HEK293 (cell line): ENCODE results near the gene KIF18B.

Experiments
- CTCF ChIA-PET: fragments of 350-600 bp; formaldehyde crosslinking; extraction: SDS; loops from one replicate; lab custom pipeline; 2021; ENCODE audit warnings: antibody characterized with exemption; lab: Yijun Ruan, JAX
- POLR2A ChIA-PET: fragments of 300-600 bp; formaldehyde crosslinking; extraction: SDS; loops from one replicate; lab custom pipeline; 2020; ENCODE audit warnings: antibody characterized with exemption, inconsistent platforms; lab: Yijun Ruan, JAX
- H3K27ac ChIP-seq: fragments of 200-500 bp; sonication (Bioruptor generic); 2 replicates; pipeline ENCODE4 v1.5.1; 2014; ENCODE audit warnings: low read depth, low read length, control low read depth, inconsistent platforms; ENCODE audit errors: extremely low read depth
- H3K36me3 ChIP-seq, 2 experiments: fragments of 200-500 bp in 1 of 2; sonication (Bioruptor generic) in 1 of 2; 1 replicate in 1 of 2; 2 replicates in 1 of 2; pipeline ENCODE4 v1.5.1; 2014 to 2017; ENCODE audit warnings: inconsistent platforms in 2 of 2, low read length in 2 of 2; ENCODE audit not compliant: control insufficient read depth in 2 of 2, insufficient read depth in 1 of 2
- H3K4me1 ChIP-seq: fragments of 200-500 bp; sonication (Bioruptor generic); 2 replicates; pipeline ENCODE4 v1.5.1; 2014; ENCODE audit warnings: mild to moderate bottlenecking, low read length, inconsistent platforms; ENCODE audit not compliant: control insufficient read depth, insufficient read depth
- H3K4me3 ChIP-seq: 2 replicates; pipeline ENCODE4 v1.5.1; 2011; ENCODE audit warnings: low read depth, mild to moderate bottlenecking, control low read depth, low read length, moderate library complexity
- H3K9me3 ChIP-seq: fragments of 200-500 bp; sonication (Bioruptor generic); 2 replicates; pipeline ENCODE4 v1.5.1; 2014; ENCODE audit warnings: low read depth, low read length, inconsistent platforms; ENCODE audit not compliant: control insufficient read depth, insufficient read depth
- ATF2 ChIP-seq: fragments of 450-650 bp; formaldehyde crosslinking; IDR thresholded peaks from 2 replicates; pipeline ENCODE4 v1.5.1; 2016; ENCODE audit warnings: missing biosample characterization, missing genetic modification characterization, low read depth
- GLI4 ChIP-seq: fragments of 450-650 bp; formaldehyde crosslinking; IDR thresholded peaks from 2 replicates; pipeline ENCODE4 v1.5.1; 2016; ENCODE audit warnings: missing biosample characterization, missing genetic modification characterization
- INSM2 ChIP-seq: fragments of 450-650 bp; formaldehyde crosslinking; IDR thresholded peaks from 2 replicates; pipeline ENCODE4 v1.5.1; 2016; ENCODE audit warnings: missing biosample characterization, missing genetic modification characterization
- KLF17 ChIP-seq: fragments of 450-650 bp; formaldehyde crosslinking; IDR thresholded peaks from 2 replicates; pipeline ENCODE4 v1.5.1; 2016; ENCODE audit warnings: missing biosample characterization, missing genetic modification characterization
- MZF1 ChIP-seq: fragments of 450-650 bp; formaldehyde crosslinking; IDR thresholded peaks from 2 replicates; pipeline ENCODE4 v1.5.1; 2017; ENCODE audit warnings: missing biosample characterization, missing genetic modification characterization, borderline replicate concordance
- PRDM1 ChIP-seq: fragments of 450-650 bp; formaldehyde crosslinking; IDR thresholded peaks from 2 replicates; pipeline ENCODE4; 2016; ENCODE audit warnings: missing biosample characterization, missing genetic modification characterization
- SETDB1 ChIP-seq: IDR thresholded peaks from one replicate; pipeline ENCODE4 v1.6.1; 2017; ENCODE audit warnings: mild to moderate bottlenecking, low read length, moderate library complexity, mixed read lengths; ENCODE audit not compliant: insufficient read length
- ZBTB20 ChIP-seq: fragments of 450-650 bp; formaldehyde crosslinking; IDR thresholded peaks from 2 replicates; pipeline ENCODE4 v1.5.1; 2016; ENCODE audit warnings: missing biosample characterization, missing genetic modification characterization
- ZBTB26 ChIP-seq: fragments of 450-650 bp; formaldehyde crosslinking; optimal IDR thresholded peaks from 2 replicates; pipeline ENCODE3; 2016; ENCODE audit warnings: missing biosample characterization, mild to moderate bottlenecking, missing genetic modification characterization
- ZFP69B ChIP-seq: fragments of 450-650 bp; formaldehyde crosslinking; IDR thresholded peaks from 2 replicates; pipeline ENCODE4 v1.5.1; 2016; ENCODE audit warnings: missing biosample characterization, missing genetic modification characterization
- ZNF138 ChIP-seq: fragments of 450-650 bp; formaldehyde crosslinking; IDR thresholded peaks from 2 replicates; pipeline ENCODE4 v1.5.1; 2016; ENCODE audit warnings: missing biosample characterization, missing genetic modification characterization, borderline replicate concordance
- ZNF140 ChIP-seq: fragments of 450-650 bp; formaldehyde crosslinking; IDR thresholded peaks from 2 replicates; pipeline ENCODE4 v1.5.1; 2016; ENCODE audit warnings: missing biosample characterization, missing genetic modification characterization
- ZNF16 ChIP-seq: fragments of 450-650 bp; formaldehyde crosslinking; IDR thresholded peaks from 2 replicates; pipeline ENCODE4 v1.5.1; 2016; ENCODE audit warnings: low read depth, missing biosample characterization, missing genetic modification characterization
- ZNF175 ChIP-seq: fragments of 450-650 bp; formaldehyde crosslinking; IDR thresholded peaks from 2 replicates; pipeline ENCODE4 v1.5.1; 2016; ENCODE audit warnings: missing biosample characterization, missing genetic modification characterization
- ZNF311 ChIP-seq: fragments of 450-650 bp; formaldehyde crosslinking; IDR thresholded peaks from 2 replicates; pipeline ENCODE4 v1.5.1; 2017; ENCODE audit warnings: missing biosample characterization, missing genetic modification characterization, borderline replicate concordance
- ZNF394 ChIP-seq: fragments of 450-650 bp; formaldehyde crosslinking; IDR thresholded peaks from 2 replicates; pipeline ENCODE4 v1.5.1; 2016; ENCODE audit warnings: missing biosample characterization, missing genetic modification characterization, mild to moderate bottlenecking, moderate library complexity, borderline replicate concordance
- ZNF488 ChIP-seq: fragments of 450-650 bp; formaldehyde crosslinking; IDR thresholded peaks from 2 replicates; pipeline ENCODE4 v1.5.1; 2016; ENCODE audit warnings: missing biosample characterization, missing genetic modification characterization
- ZNF530 ChIP-seq: fragments of 450-650 bp; formaldehyde crosslinking; IDR thresholded peaks from 2 replicates; pipeline ENCODE4 v1.5.1; 2016; ENCODE audit warnings: low read depth, missing biosample characterization, missing genetic modification characterization
- ZNF548 ChIP-seq: fragments of 450-650 bp; formaldehyde crosslinking; IDR thresholded peaks from 2 replicates; pipeline ENCODE4 v1.5.1; 2016; ENCODE audit warnings: missing biosample characterization, missing genetic modification characterization
- ZNF785 ChIP-seq: fragments of 450-650 bp; formaldehyde crosslinking; IDR thresholded peaks from 2 replicates; pipeline ENCODE4 v1.5.1; 2016; ENCODE audit warnings: missing biosample characterization, missing genetic modification characterization

KIF18B gene

GRCh38 chr17:44887016-44887415 lies 60.6 kb downstream of the KIF18B start:
- POLR2A ChIA-PET: no interaction called here
- H3K36me3 ChIP-seq: peaks cover 50 to 90% of the 10 kb centered on the region in 2 experiments
- H3K9me3 ChIP-seq: no peaks in the 10 kb centered on the region
- H3K27ac ChIP-seq: no peak overlapping the region
- no peaks in the 10 kb centered on the region for H3K4me1 ChIP-seq
- no peak for TF ChIP-seq ZNF138 (tag by site-specific recombination)
- no peak for TF ChIP-seq ZBTB26 (tag by site-specific recombination)
- TF ChIP-seq PRDM1 (tag by site-specific recombination): 0 out of 2 replicates have a peak, but pooled peaks have one; percentile 14
- TF ChIP-seq ZNF394: no peak
- no peak overlapping the region for H3K4me3 ChIP-seq
- CTCF ChIA-PET: interaction anchor here (0.6 kb wide), 1 partner anchor 109 kb away, joined by 3 read pairs; no protein-coding TSS in a partner anchor

GRCh38 chr17:44884941-44885340 lies 62.6 kb downstream of the KIF18B start:
- POLR2A ChIA-PET: interaction anchor here (0.9 to 1.5 kb wide), 3 partner anchors 8 to 13 kb away, joined by 4 to 8 read pairs (median 4); no protein-coding TSS in a partner anchor
- no peak overlapping the region for H3K27ac ChIP-seq
- no peak for TF ChIP-seq MZF1 (tag by site-specific recombination)
- TF ChIP-seq ZNF530 (tag by site-specific recombination): no peak
- TF ChIP-seq ZNF548: no peak
- TF ChIP-seq, all 188 proteins: peak for 0
- CTCF ChIA-PET: interaction anchor here (2.1 to 13.6 kb wide), 3 partner anchors 18 to 214 kb away, joined by 7 to 221 read pairs (median 21); no protein-coding TSS in a partner anchor
- Histone ChIP-seq H3K36me3 (peaks cover 59 to 95% of the 10 kb centered on the region in 2 experiments), H3K9me3 (no peaks in the 10 kb centered on the region), H3K4me1 (no peaks in the 10 kb centered on the region), H3K4me3 (no peak overlapping the region)

GRCh38 chr17:44881145-44881544 lies 66.4 kb downstream of the KIF18B start:
- Histone ChIP-seq H3K4me1 (no peaks in the 10 kb centered on the region), H3K36me3 (peaks cover 85 to 97% of the 10 kb centered on the region in 2 experiments), H3K4me3 (no peak overlapping the region)
- CTCF ChIA-PET: interaction anchor here (0.6 to 13.6 kb wide), 14 partner anchors 15 to 268 kb away, joined by 3 to 221 read pairs (median 4); no protein-coding TSS in a partner anchor
- TF ChIP-seq ZNF311 (tag by site-specific recombination) (no peak), ATF2 (tag by site-specific recombination) (peak; percentile 84)
- TF ChIP-seq, all 188 proteins: peak for 1
- POLR2A ChIA-PET: interaction anchor here (1.0 to 1.9 kb wide), 4 partner anchors 12 to 106 kb away, joined by 3 to 8 read pairs (median 6); partner anchors contain the start of genes EFTUD2 and KIF18B
- Histone ChIP-seq H3K27ac (no peak overlapping the region), H3K9me3 (no peaks in the 10 kb centered on the region)

- Histone ChIP-seq H3K9me3 (no peaks in the 10 kb centered on the region), H3K36me3 (peaks cover 84 to 94% of the 10 kb centered on the region in 2 experiments), H3K4me3 (no peak overlapping the region), H3K27ac (no peak overlapping the region; the same call in 1 of the 2 replicates), H3K4me1 (no peaks in the 10 kb centered on the region)
- ChIA-PET CTCF (interaction anchor here (0.6 to 13.6 kb wide), 7 partner anchors 10 to 101 kb away, joined by 3 to 221 read pairs (median 12); no protein-coding TSS in a partner anchor), POLR2A (interaction anchor here (1.3 to 1.9 kb wide), 2 partner anchors 19 to 105 kb away, joined by 8 read pairs; partner anchors contain the start of gene EFTUD2)
- no peak for TF ChIP-seq ZNF175 (tag by site-specific recombination)
- TF ChIP-seq ZNF16 (tag by site-specific recombination): no peak
- TF ChIP-seq ZNF488: no peak
- no peak for TF ChIP-seq ZFP69B (tag by site-specific recombination)
- no peak for TF ChIP-seq GLI4
- no peak for TF ChIP-seq ZBTB20 (tag by site-specific recombination)
- TF ChIP-seq KLF17 (tag by site-specific recombination): no peak
- TF ChIP-seq SETDB1: no peak
- TF ChIP-seq ZNF785: no peak
- no peak for TF ChIP-seq INSM2 (tag by site-specific recombination)
- no peak for TF ChIP-seq ZNF140 (tag by site-specific recombination)
These were observed 67.5 kb downstream of the KIF18B start for GRCh38 chr17:44880062-44880461.
